ENCODE measurements around the gene CHAF1B.

CHAF1B gene

GRCh38 chr21:36465478-36465877 is 80.3 kb downstream of the CHAF1B start:
- DNase-seq = no peak

- DNase-seq = no peak
These were observed 80.9 kb downstream of the CHAF1B start for GRCh38 chr21:36466061-36466511.

Measured in CD4-positive, alpha-beta T cell treated with Interferon alpha-2 for 1 hour (primary cell).